NCI-H1417 (cell line): ENCODE results near the gene IGSF11.
"Not testable (repeated sequence)": the region's sequence is repeated elsewhere in the genome, so short reads cannot be mapped to it uniquely, and the experiment has no call there.

ENCODE experiments used
- DNase-seq, 3 experiments: peaks; one replicate each; lab custom pipeline; 2025; lab: John Stamatoyannopoulos, UW

IGSF11 gene

GRCh38 chr3:118990823-118991560 is 43.7 kb downstream of the IGSF11 start:
- DNase-seq, result no peak

DNA sequence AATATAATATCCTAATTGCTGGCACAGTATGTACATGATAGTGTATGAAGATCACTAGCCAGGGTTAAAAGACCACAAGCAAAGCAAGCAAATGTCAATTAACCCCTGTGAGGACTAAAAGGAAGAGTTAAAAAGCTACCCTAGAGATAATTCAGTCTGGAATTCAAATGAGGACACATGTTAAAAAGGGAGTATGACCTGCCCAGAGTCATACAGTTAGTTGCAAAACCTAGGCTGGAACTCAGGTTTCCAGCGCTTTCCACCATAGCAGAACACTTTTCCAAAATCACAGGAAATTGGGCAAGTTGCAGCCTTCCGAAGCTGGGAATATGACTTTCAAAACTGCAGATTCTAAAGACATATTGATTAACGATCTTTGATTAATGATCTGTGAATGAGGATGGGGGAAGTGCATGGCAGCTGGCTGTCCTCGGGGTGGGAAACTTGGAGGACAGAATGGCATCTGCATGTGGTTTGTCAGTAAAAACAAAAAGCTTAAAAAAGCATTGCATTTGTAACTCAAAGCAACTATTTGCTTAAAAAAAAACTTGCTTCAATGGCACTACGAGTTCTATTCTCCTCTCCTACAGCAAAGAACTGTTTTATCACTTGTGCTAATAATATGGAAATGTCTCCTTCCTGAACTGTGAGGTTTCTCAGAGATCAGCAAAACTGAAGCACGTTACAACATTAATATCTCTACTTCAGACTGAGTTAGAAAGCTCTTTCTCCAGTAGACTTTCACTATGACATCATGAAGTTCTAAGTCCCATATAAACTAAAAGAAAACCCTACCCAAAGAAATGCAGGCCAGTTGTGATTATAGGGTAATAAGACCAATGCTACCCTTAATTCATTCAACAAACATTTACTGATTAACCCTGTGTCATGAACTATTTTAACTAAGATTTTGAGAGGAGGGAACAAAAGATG is 46.2 kb downstream of the IGSF11 start:
- no peak for DNase-seq

DNA sequence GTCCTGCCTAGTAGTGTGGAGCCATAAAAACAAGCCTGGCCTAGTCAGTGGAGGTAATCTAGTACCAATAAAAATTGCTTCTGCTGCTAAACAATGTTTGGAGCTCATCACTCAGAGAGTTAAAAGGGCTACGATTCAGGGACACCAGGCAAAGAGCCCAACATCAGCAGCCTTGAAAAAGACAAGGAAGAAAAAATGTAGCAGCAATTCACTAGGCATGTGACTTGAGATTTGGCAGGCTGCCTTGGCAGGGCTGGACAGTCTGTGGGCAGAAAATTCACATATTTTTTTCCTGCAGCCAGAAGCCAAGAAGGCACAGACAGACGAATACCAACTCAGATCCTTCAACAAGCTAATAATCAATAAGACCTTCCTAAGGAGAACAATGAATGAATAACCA is 47.2 kb downstream of the IGSF11 start:
- no peak for DNase-seq

- DNase-seq, result no peak
These were observed 47.9 kb downstream of the IGSF11 start for GRCh38 chr3:118986734-118987133.

GRCh38 chr3:118984699-118985098 is 49.9 kb downstream of the IGSF11 start:
- DNase-seq, result no peak

- no peak for DNase-seq
These were observed 53.0 kb downstream of the IGSF11 start for GRCh38 chr3:118981494-118982134.

- no peak for DNase-seq
These were observed 53.8 kb downstream of the IGSF11 start for GRCh38 chr3:118980832-118981231.

GRCh38 chr3:118978393-118978758 is 56.3 kb downstream of the IGSF11 start:
- DNase-seq, result no peak

GRCh38 chr3:118977671-118978392 is 56.8 kb downstream of the IGSF11 start:
- no peak for DNase-seq

- DNase-seq, result no peak
These were observed 57.5 kb downstream of the IGSF11 start for GRCh38 chr3:118977118-118977517.

GRCh38 chr3:118975476-118975875 is 59.2 kb downstream of the IGSF11 start:
- DNase-seq, result not testable (repeated sequence)

- peak in 1 of 3 experiments; percentile 44 for DNase-seq
These were observed 60.1 kb downstream of the IGSF11 start for GRCh38 chr3:118974356-118975097.

GRCh38 chr3:118973050-118973449 is 61.6 kb downstream of the IGSF11 start:
- DNase-seq, result peak in 2 of 3 experiments; percentile 17 to 56

GRCh38 chr3:118970819-118971218 is 63.8 kb downstream of the IGSF11 start:
- DNase-seq, result peak in 2 of 3 experiments; percentile 66 to 85

DNA sequence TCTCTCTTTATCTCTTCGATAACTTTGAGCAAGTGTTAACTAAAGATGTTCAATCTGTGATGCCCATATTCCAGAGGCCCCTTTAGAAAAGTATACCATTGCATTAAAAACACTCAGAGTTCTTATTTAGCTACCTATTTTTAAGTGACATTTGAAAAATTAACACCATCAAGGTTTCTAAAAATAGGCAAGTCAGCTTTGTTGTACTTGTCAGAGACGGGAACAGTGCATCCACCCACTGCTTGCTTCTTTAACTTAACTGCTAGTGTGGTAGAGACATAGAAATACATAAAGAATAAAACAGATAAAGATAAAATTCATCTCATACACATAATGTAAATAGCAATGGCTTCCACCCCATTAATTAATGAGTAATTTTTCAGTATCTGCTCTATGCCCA is 66.0 kb downstream of the IGSF11 start:
- no peak for DNase-seq

DNA sequence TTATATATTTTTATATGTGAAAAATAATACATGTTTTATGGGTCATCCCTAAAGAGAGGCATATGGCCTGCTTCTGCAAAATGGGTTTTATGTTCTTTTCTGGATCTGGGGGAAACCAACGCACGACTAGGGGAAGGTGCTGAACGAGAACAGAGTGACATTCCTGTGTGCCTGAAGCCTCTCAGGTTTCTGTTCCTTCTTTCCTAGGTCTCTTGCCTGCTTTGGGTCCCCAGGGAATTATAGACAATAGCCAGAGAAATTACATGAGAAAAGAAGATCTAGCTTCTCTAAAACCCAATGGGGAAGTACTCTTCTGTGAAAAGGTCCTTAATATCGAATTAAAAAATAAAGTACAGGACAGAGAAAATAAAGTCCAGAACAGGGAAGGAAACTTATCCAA is 66.5 kb downstream of the IGSF11 start:
- peak in 1 of 3 experiments; percentile 41 for DNase-seq

DNA sequence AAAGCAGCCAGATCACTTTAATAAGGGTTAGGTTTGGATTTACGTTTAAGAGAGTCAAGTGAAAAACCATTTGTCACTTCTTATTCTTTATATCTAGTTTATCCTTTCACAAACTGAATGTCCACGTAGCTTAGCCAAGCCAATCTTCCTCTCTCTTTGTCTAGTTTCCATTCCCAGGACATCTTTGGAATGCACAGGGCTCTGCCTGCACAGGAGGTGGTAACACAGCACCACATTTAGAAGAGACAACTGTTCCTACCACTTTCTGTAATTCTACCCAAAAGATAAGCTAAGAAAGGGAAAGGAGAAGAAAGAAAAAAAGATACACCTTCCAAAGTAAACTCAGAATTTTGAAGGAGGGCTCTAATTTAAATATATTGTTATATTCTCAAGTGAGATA is 67.9 kb downstream of the IGSF11 start:
- no peak for DNase-seq

GRCh38 chr3:118963711-118964110 is 70.9 kb downstream of the IGSF11 start:
- DNase-seq, result no peak

GRCh38 chr3:118960876-118961450 is 73.7 kb downstream of the IGSF11 start:
- DNase-seq, result peak in 1 of 3 experiments; percentile 21

DNA sequence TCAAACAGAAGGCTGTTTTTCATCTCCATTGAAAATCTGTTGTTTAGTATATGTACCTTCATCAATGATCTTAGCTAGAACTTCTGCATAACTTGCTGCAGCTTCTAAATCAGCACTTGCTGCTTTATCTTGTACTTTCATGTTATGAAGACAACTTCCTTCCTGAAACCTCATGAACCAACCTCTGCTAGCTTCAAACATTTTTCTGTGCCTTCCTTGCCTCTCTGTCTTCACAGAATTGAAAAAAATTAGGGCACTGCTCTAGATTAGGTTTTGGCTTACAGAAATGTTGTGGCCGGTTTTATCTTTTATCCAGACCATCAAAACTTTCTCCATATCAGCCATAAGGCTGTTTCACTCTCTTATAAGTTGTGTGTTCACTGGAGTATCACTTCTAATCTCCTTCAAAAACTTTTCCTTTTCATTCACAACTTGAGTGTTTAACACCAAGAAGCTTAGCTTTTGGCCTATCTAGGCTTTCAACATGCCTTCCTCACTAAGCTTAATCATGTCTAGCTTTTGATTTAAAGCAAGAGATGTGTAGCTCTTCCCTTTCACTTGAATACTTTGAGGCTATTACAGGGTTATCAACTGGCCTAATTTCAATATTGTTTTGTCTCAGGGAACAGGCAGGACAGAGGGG is 78.6 kb downstream of the IGSF11 start:
- DNase-seq, result no peak
